SIG-M5 (cell line): ENCODE results near the gene PNMA3.
"Not testable (repeated sequence)": the region's sequence is repeated elsewhere in the genome, so short reads cannot be mapped to it uniquely, and the experiment has no call there.

Source experiments
- DNase-seq: peaks from one replicate; lab custom pipeline; 2025; lab: John Stamatoyannopoulos, UW

PNMA3 gene

DNA sequence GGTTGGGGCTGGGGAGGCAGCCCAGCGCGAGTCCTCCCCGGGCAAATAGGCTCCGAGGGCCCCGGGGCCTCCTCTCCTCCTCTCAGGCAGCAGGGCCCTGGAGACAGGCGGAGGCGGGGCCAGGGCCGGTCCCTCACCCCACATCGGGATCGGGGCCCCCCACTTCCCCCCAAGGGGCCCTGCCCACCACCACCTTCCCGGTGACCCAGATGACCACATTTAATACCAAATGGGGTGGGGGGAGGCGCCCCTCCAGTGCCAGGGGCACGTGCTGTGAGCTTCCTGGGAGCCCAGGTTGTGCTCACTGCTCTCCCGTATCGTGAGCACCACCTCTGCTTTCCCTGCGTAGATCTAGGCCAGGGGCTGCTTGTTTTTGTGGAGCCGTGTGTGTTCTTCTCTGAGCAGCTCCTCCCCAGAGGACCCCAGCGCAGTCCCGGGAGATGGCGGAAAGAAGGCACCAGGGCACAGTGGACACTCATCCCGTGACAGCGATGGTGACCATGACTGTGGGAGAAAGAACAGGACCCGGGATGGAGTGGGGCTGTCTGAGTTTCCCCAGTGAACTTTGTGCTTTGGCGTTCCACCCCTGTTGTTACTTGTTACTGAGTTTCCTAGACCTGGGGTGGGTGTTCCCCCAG, 18.1 kb downstream of the PNMA3 start:
- no peak for DNase-seq

- DNase-seq, result no peak
Observed at GRCh38 chrX:153074935-153075334, 18.7 kb downstream of the PNMA3 start.

DNA sequence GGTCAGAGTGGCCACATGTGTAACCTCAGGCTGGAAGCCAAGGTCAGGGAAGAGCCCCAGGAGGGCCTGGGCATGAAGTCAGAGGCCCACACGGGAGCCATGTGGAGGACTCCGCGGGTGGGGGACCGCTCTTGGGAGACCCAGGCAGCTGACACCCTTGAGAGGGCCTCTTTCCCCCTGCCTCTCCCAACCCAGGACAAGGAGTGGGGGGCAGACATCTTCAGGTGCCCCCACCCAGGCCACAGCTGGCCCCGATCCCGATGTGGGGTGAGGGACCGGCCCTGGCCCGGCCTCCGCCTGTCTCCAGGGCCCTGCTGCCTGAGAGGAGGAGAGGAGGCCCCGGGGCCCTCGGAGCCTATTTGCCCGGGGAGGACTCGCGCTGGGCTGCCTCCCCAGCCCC, 19.1 kb downstream of the PNMA3 start:
- DNase-seq, result no peak

GRCh38 chrX:153077437-153078135, 21.3 kb downstream of the PNMA3 start:
- not testable (repeated sequence) for DNase-seq

DNA sequence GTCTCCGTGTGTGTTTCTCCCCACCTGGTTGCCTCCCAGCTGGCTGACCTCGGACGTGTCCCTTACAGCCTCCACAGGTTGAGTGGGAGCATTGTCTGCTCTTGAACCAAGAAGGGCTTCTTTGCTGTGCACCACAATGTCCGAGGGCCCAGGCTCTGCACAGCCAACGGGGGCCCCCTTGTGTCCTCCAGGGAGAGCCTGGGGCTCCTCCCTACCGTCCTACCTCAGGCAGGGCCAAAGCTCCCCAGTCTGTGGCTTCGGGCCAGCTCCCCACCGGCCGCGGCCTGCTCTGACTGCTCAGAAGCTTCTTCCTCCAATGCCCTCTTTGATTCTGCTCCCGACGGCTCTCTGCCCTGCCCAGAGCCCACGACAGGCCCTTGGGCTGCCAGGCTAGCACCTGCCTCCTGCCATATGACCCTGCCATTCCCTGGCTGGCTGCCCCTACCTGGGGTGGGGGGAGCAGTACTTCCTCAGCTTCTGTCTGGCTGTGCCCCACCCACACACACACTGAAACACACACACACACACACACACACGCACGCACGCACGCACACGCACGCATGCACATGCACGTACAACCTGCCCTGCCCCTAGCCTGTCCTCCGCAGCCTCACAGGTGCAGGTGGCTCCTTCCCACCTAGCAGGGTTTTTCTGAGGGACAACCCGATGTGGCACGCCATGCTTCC, 27.1 kb downstream of the PNMA3 start:
- not testable (repeated sequence) for DNase-seq

DNA sequence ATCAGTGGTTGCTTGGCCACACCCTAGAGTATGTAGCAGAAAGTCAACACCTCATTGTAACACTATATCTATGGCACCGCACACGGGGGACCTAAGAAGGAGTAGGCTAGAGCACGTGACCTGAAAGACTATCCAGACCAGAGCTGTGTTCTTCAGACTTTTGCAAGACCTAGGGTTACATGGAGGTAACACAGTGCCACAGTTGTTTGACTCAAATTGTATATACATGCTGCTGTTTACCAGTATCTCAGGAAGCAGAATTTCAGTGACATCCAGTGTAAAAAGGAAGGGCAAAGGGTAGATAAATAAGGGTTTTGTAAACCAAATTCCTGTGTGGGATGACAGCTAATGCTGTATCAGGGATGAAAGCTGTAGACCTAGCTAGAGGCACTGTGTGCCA, 46.1 kb downstream of the PNMA3 start:
- no peak for DNase-seq

GRCh38 chrX:153104959-153105358, 48.7 kb downstream of the PNMA3 start:
- DNase-seq, result not testable (repeated sequence)

GRCh38 chrX:153106092-153106801, 50.0 kb downstream of the PNMA3 start:
- DNase-seq, result not testable (repeated sequence)
